HG03457 (cell line): ENCODE results near the gene MTO1.
"Not testable (repeated sequence)": the region's sequence is repeated elsewhere in the genome, so short reads cannot be mapped to it uniquely, and the experiment has no call there.

Experiments
- ATAC-seq: cut with Tn5 transposase; IDR thresholded peaks from one replicate; pipeline ENCODE4 v1.9.1; 2021; ENCODE audit warnings: moderate number of reproducible peaks; ENCODE audit not compliant: unreplicated experiment

MTO1 gene

GRCh38 chr6:73503027-73503772 is 41.7 kb downstream of the MTO1 start:
- ATAC-seq = no peak

GRCh38 chr6:73504160-73504559 is 42.6 kb downstream of the MTO1 start:
- no peak for ATAC-seq

- ATAC-seq = no peak
Observed at GRCh38 chr6:73505142-73505541, 43.6 kb downstream of the MTO1 start.

GRCh38 chr6:73505705-73506104 is 44.2 kb downstream of the MTO1 start:
- not testable (repeated sequence) for ATAC-seq

- ATAC-seq = no peak
Observed at GRCh38 chr6:73506246-73506645, 44.7 kb downstream of the MTO1 start.

- ATAC-seq = no peak
Observed at GRCh38 chr6:73508776-73509175, 47.2 kb downstream of the MTO1 start.

- ATAC-seq = no peak
Observed at GRCh38 chr6:73509851-73510250, 48.3 kb downstream of the MTO1 start.

- ATAC-seq = no peak
Observed at GRCh38 chr6:73511796-73512195, 50.3 kb downstream of the MTO1 start.

GRCh38 chr6:73513496-73513854 is 51.9 kb downstream of the MTO1 start:
- ATAC-seq = no peak

- no peak for ATAC-seq
Observed at GRCh38 chr6:73514746-73515110, 53.2 kb downstream of the MTO1 start.

- ATAC-seq = no peak
Observed at GRCh38 chr6:73515204-73515655, 53.7 kb downstream of the MTO1 start.

- no peak for ATAC-seq
Observed at GRCh38 chr6:73516514-73517489, 55.3 kb downstream of the MTO1 start.

- ATAC-seq = not testable (repeated sequence)
Observed at GRCh38 chr6:73518100-73518981, 56.8 kb downstream of the MTO1 start.

GRCh38 chr6:73518982-73519881 is 57.7 kb downstream of the MTO1 start:
- not testable (repeated sequence) for ATAC-seq

GRCh38 chr6:73519926-73520687 is 58.6 kb downstream of the MTO1 start:
- no peak for ATAC-seq

GRCh38 chr6:73520688-73521350 is 59.3 kb downstream of the MTO1 start, which contains the start of gene EEF1A1:
Gene EEF1A1, minus strand, starts transcription at chr6:73521032. Its CDS starts 1,006 bp downstream, at chr6:73520026.
- ATAC-seq = peak; percentile 62

- peak; percentile 37 for ATAC-seq
Observed at GRCh38 chr6:73521351-73521985, 59.9 kb downstream of the MTO1 start.
